ENCODE results near the gene NFIC.
A peak's percentile ranks its signal among the peaks of the same experiment; 100 is the strongest.
"Not testable (repeated sequence)": the region's sequence is repeated elsewhere in the genome, so short reads cannot be mapped to it uniquely, and the experiment has no call there.

NFIC gene

DNA sequence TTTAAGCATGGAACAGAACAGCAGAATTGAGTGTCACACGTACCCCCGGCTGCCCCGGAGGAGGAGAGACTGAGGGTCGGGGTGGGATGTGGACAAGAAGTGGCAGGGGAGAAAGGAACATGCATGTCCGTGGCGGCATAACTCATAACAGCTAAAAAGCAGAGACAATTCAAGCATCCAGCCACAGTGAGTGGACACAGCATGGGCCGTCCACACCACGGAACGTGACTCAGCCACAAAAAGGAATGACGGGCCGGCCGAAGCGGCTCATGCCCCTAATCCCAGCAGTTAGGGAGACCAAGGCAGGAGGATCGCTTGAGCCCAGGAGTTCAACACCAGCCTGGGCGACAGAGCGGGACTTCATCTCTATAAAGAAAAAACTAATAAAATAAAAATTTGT is 126.5 kb downstream of the NFIC start:
- DNase-seq (ENCODE audit: low read depth): no peak

DNA sequence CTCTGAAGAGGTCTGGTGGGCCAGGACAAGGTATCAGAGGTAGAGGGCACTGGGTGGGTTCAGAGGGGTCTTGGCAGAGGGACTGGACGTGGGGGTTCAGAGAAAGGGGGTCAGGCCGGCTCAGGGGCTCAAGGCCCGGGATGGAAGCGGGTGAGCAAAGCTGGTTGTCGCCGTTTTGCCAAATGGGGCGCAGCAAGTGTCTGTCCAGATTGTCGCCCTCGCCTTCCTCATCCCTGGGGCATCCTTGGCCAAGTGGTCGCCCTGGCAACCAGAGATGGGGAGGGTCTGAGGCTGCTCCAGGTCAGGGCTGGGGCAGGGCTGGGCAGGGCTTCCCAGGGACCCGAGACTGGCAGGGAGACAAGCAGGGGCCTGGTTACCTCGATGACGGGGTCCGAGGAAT is 127.3 kb downstream of the NFIC start:
- no peak for DNase-seq (ENCODE audit: low read depth)

DNA sequence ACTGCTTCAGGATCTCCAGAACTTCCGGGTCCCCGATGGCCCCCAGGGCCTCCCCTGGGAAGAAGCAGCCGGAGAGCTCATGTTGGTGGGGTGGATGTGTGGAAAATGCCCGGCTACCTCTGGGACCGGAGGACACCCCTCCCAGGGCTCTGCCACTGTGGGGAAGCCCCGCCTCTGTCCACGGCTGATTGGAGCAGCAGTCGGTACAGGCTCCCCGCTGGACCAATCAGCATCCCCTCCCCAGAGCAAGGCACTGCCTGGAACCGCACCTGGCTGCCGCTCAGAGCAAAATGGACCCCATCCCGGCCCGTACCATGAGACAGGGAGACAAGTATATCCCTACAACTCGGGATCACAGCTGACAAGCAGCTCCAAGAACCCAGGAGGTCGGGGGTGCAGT is 127.7 kb downstream of the NFIC start:
- no peak for DNase-seq (ENCODE audit: low read depth)

DNA sequence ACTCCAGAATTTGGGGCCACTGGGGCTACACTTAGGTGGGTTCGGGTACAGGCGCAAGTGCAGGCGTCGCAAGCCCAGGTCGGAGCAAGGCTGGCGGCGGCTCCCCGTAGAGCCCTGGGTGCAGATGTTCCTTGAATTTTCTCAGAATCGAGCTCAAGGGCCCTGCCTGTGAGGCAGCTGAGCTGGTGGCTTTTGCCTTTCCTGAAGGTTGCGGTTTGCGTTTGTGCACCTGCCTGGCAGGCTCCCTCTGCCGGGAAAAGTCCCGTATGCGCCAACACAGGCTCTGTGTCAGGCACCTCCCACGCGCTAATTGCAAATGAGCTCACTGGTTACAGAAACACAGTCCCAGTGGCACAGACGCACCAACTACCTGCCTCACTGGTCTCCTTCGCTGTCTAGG is 128.2 kb downstream of the NFIC start:
- peak; percentile 39 for DNase-seq (ENCODE audit: low read depth)

DNA sequence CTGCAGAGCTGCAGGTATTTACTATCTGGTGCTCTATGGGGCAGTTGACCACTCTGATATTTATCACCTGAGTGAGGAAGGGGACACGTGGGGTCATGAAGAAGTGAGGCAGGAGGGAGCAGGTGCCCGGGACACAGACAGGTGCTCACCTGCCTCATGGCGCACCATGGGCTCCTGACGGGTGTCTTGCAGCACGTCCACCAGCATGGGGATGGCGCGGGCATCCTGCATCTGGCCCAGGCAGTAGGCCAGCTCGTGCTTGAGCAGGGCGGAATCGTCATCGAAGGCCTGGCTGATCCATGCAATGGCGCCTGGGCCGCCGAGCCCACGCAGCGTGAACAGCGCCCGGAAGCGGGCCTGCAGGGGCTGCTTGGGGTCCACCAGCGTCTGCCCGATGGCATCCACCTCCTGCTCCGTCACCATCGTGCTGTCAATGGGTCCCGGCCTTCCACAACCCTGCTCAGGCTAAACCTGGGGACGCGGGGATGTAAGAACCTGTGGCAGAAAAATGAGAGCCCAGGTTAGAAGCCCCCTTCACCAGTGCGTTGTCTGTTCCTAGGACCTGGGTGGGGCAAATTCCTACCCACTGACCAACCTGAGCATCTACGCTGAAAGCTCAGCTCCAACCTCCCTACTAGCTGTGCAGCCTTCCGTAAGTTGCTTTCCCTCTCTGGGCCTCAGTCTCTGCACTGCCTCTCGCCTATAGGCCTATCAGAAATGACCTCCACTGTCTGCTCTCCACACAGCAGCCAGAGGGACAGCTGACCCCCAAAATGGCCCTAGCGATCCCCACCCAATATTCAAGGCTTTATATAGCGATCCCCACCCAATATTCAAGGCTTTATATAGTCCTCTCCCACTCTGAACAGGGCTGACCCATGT is 130.2 kb downstream of the NFIC start:
- DNase-seq (ENCODE audit: low read depth): no peak

DNA sequence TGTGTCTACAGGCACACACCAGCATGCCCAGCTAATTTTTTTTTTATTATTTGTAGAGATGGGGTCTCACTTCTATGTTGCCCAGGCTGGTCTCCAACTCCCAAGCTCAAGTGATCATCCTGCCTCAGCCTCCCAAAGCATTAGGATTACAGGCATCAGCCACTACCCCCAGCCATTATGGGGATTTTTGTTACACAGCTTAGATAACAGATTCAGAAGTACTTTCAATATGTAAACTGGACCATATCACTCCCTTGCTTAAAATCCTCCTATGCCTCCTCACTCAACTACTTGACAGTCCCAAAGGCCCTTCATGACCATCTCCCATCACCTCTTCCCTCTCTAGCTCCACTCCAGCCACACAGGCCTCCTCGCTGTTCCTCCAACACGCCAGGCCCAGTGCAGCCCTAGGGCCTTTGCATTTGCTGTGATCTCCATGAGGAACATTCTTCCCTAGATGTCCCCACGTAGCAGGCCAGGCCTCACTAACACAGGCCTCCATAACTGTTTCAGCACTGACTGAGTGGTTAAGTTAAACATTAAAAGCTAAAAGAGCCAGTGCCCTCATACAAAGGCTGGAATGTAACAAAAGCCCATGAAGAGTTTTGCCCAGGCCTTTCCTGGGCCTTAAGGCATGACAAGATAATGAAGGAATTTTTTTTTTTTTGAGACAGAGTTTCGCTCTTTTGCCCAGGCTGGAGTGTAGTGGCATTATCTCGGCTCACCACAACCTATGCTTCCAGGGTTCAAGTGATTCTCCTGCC is 131.6 kb downstream of the NFIC start:
- DNase-seq (ENCODE audit: low read depth): no peak

DNA sequence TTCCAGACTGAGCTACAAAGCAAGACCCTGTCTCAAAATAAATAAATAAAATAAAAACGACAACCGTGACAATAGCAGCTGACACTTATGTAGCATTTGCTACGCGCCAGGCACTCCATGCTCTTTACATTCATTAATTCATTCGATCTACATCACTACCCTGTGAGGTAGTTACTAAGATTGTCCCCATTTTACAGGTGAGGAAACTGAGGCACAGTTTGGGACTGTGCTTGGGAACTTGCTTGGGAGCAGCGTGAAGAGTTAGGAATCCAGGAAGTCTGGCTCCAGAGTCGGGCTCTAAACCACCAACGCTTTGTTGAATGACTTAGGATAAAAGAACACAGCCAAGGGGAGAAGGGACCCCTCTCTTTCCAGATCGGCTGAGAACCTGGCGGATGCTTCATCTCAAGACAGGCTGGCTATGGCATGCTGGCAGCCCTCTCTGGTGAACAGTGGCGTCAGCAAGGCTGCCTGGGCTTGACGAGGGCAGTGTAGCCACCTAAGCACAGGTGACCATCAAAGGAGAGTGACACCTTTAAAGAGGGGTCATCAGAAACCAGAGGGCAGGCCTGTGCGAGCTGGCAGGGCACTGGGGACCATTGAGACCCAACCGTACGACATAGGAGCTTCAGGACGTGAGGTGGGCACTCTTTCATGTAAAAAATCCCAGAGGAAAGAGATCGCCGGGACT is 133.5 kb downstream of the NFIC start:
- DNase-seq (ENCODE audit: low read depth): no peak

DNA sequence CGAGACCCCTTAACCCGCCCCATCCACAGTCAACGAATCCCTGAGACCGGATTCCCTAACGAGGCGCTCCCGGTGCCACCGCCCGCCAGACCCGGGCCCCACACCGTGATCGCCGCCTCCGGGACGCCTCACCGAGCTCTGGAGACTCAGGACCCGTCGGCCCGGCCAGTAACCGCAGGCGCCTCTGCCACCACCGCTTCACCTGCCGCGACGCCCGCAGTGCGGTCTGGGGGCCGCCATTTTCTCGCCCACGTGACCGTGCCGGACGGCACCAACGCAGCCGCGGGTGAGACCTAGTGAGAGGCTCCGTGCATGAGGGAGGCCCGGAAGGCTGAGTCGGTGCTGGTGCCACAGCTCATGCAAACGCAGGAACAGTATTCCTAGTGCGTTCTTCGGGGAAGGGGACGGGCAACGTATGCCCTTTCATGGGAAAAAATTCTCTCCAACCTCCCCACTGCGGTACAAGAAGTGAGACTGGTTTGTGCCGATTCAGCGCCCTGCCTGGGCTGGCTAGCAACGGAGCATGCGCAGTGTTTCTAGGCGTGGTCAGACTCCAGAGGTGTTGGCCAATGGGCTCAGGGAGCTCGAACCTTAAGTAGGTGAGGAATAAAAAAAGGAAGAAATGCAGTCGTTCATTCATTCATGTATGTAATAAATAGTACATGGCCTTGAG is 134.2 kb downstream of the NFIC start, which contains the start of gene DOHH:
TSS of gene DOHH (minus strand) at position 246 of the 673 bp plus-strand sequence. CDS start 3,860 bp downstream, outside the sequence.
- peak; percentile 98 for DNase-seq (ENCODE audit: low read depth)

DNA sequence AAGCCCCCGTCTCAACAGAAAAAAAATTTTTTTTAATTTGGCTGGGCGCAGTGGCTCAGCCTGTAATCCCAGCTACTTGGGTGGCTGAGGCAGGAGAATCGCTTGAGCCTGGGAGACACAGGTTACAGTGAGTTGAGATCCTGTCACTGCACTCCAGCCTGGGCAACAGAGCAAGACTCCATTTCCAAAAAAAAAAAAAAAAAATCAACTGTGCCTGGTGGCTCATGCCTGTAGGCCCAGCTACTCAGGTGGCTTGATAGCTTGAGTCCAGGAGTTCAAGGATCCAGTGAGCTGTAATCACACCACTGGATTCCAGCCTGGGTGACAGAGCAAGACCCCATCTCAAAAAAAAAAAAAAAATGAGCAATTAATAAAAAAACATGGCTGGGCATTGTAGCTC is 135.4 kb downstream of the NFIC start:
- DNase-seq (ENCODE audit: low read depth): no peak

DNA sequence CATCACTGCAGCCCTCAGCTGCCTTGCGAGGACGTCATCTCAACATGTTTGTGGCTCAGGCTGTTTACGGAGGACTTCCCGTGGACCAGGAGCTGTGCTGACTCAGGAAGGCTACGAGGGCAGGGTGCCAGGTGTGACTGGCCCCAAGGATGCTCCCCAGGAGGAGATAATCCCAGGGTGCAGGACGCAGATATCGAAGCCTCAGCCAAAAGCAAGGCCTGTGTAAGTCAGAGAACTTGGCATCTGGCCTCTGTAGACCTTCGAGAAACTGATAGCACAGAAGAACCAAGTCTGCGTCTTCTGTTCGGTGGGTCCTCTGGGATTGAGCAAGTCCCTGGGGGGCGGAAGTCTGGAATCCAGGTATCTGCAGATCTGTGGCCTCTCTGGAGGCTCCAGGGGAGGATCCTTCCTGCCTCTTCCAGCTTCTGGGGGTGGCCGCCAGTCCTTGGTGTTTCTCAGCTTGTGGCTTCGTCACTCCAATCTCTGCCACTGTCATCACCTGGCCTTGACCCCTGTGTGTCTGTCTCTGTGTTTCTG is 136.7 kb downstream of the NFIC start:
- DNase-seq (ENCODE audit: low read depth): no peak

DNA sequence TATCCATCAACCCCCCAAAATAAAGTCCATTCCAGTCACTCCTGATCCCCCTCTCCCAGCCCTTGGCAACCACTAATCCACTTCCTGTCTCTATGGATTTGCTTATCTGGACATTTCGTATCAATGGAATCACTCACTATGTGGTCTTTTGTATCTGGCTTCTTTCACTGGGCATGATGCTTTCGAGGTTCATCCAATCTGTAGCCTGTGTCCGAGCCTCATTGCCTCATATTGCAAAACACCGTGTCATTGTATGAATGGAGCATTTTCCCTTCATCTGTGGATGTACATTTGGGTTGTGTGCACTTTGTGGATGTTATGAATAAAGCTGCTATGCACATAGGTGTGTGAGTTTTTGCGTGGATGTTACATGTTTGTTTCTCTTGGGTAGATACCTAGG is 138.4 kb downstream of the NFIC start:
- no peak for DNase-seq (ENCODE audit: low read depth)

DNA sequence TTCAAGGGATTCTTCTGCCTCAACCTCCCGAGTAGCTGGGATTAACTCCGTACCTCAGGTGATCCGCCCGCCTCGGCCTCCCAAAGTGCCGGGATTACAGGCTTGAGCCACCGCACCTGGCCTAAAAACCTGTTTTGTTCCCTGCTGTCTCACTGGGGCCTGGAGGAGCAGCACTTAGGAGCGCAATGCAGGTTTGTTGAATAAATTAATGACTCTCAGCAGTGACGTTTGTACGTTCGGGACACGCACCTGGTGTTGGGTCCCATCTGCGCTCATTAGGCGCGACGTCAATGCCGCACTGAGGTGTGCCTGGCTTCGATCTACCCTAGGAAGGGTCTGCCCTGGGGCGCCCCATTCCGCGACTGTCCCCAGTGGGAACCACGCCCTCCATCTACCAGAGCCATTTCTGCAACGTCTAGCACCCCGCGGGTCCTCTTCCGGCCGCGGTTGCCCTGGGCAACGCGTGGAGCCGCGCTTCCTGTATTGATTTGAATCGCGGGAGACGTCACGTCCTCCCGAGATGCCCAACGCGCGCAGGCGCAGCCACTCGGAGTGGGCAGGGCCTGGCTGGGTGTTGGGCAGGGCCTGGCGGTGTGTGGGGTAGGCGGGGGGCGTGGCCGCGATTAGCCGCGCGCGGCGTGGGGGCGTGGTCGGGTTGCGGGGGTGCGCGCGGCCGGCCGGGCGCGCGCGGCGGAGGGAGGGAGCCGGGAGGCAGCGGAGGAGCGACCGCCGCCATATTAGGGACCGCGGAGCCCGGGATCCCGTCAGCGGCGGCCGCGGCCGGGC is 139.4 kb downstream of the NFIC start, which contains the start of gene FZR1:
TSS of gene FZR1 (plus strand) at position 714 of the 786 bp plus-strand sequence. CDS start 16,679 bp downstream, outside the sequence.
- DNase-seq (ENCODE audit: low read depth): peak; percentile 99

DNA sequence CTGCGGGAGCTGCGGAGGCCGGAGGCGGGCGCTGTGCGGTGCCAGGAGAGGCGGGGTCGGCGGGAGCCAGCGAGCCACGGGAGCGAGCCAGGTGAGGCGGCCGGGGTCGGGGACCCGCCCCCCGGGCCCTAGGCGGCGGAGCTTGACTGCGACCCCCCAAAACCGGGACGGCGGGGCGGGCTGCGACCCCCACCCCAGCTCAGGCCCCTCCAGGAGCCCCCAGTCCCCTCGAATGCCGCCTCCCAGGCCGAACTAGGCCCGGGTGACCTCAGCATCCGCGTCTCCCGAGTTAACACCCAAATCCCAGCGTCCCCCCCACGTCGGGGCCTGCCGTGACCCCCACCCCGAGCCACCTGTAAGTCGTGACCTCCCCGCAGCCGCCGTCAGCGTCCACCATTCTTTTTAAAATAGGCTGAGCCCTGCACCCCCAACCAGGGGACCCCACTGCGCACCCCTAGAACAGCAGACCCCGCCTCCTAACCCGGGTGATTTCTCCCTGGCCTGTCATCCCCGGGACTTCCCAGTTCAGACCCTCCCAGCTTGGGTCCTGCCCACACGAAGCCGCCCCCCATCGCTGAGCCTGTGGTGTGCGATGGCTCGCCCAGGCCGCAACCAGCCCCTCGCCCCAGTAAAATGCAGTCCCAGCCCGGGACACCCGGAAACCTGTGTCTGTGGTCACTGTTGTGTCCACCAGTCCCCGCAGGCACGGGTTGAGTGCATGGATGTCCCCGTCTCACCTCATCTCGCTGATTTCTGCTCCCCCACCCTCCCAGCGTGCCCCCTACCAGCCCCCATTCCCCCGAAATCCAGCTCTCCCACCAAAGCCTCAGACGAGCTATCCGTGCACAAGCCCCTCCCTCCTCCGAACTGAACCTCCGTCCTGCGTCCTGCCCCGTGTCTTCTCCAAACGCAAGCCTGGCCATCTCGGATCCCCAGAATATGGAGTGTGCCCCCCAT is 140.3 kb downstream of the NFIC start:
- DNase-seq (ENCODE audit: low read depth): no peak

DNA sequence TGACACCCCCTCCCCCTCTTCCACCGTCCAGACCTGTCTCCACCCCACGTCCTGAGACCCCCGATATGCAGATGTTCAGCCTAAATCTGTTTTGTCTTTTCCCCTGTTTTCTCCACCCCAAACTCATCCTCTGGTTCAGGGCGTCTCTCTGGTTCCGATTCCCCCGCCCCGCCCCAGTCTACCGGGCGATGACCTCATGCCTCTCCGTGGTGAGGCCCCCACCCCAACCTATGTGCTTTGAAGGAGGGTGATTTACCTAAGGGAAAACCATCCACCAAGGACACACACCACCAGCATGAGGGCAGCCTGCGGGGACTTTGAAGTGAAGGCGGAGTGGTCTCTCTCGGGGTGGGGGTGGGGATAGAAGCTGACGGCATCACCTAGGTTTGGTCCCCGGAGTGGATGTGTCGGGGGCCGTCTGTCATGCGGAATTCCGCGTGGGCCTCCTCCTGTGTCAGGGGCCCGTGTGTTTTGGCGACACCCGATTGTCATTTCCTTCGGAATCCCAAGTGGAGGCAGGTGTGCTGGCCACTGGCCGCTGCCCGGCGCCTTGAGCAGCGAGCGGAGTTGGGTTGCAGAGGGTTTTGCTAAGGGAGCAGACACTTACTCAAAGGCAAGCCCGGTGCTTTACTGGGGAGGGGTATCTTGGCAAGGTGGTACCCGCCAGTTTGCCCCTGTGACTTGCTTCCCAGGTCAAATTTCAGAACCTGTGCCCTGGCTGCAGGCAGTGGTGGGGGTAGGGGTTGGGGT is 141.2 kb downstream of the NFIC start:
- DNase-seq (ENCODE audit: low read depth): no peak

DNA sequence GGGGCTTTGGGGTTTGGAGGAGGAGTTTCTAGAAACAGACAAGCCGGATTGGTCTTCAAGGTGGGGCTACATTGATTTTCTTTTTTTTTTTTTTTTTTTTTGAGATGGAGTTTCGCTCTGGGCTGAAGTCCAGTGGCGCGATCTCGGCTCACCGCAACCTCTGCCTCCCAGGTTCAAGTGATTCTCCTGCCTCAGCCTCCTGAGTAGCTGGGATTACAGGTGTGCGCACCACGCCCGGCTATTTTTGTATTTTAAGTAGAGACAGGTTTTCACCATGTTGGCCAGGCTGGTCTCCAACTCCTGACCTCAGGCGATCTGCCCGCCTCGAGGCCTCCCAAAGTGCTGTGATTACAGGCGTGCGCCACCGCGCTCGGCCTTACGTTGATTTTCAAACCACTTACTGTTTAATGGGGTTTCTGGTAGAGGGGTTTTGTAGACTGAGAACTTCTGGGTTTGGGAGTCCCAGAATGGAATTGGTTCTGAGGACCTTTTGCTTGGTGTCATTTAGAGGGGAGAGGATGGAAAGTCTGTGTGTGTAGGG is 141.8 kb downstream of the NFIC start:
- DNase-seq (ENCODE audit: low read depth): not testable (repeated sequence)

DNA sequence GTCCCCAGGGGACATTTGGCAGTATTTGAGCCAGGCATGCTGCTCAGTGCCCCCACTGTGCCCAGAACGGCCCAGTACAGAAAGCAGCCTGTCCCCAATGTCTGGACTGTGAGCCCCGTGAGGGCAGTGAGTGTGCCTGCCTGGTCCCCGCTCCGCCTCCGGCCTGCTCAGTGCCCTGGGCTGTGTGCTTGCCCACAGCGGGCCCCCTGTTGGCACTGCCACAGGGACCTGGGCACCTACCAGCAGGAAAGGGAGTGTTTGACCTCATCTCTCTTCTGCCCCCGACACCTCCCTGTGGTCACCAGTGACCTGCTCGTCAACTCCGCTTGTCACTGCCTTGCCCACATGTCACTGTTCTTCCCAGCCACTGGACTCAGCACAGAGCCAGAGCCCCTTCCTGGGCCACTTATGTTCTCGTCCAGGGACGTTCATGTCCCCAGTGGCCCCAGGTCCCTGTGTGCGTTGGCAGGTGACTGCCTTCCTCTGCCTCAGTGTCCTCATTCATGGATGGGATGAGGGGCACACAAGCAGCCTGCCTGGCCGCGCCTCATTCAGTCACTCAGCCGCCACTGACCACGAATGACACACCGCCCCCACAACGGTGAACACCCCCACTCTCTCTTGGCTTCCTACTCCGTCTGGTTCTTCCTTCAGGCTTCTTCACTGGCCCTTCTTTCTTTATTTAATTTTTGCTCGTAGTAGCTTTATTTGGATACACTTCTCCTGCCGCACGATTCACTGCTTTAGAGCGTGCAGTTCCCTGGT is 142.6 kb downstream of the NFIC start:
- no peak for DNase-seq (ENCODE audit: low read depth)

DNA sequence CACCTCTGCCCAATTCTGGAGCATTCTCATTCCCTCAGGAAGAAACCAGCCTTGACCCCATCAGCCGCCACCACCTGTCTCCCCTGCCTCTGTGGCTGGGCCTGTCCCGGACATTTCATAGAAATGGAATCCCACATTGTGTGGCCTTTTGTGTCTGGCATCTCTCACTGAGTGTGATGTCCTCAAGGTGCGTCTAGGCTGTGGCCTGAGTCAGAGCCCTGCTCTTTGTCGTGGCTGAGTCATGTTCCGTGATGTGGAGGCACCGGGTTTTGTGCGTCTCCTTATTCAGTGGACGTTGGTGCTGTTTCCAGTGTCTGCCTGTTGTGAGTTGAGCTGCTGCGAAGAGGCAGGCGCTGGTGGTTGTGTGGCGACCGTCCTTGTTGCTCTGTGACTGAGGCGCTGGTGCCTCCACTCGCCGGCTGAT is 143.2 kb downstream of the NFIC start:
- DNase-seq (ENCODE audit: low read depth): no peak

DNA sequence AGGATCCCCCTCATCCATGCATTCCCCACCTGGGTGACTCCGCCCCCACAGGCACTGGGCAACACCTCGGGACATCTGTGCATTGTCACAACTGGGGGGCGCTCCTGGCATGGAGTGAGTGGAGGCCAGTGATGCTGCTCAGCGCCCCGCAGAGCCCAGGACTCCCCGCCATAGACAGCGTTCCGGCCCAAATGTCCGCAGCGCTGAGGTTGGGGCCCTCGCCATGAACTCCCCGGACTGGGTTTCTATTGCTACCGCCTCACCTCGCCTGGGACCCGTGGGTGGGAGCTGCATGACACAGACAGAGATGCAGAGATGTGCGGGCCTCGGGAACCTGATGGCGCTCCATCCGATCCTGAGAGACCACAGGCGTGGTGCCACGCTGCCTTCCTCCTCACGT is 144.3 kb downstream of the NFIC start:
- no peak for DNase-seq (ENCODE audit: low read depth)
